Liver (tissue), 9 donors: ENCODE results near the gene ACTR2. TPM values are rescaled to one million over a fixed set of nuclear protein-coding genes. Genes with fewer than 3 reads are reported as not detected.

Experiments used
- DNase-seq: peaks from one replicate; pipeline ENCODE4 v3.0.0-alpha.2; 2017; ENCODE audit warnings: low spot score
- H3K27ac ChIP-seq, 2 donors: one replicate each; pipeline ENCODE4 v1.7.0; 2013; ENCODE audit warnings: inconsistent platforms in 2 of 2, low read length in 2 of 2, control low read depth in 1 of 2, low read depth in 1 of 2, mild to moderate bottlenecking in 1 of 2
- H3K27me3 ChIP-seq, 4 donors: one replicate each; pipeline versions ENCODE4 v1.6.1 to v1.7.0; 2013; ENCODE audit warnings: low read length in 3 of 4, inconsistent platforms in 1 of 4, mild to moderate bottlenecking in 1 of 4, moderate library complexity in 1 of 4; ENCODE audit not compliant: control insufficient read depth in 4 of 4, insufficient read depth in 4 of 4
- H3K36me3 ChIP-seq, 4 donors: one replicate each; pipeline versions ENCODE4 v1.6.1 to v1.7.0; 2013; ENCODE audit warnings: low read length in 3 of 4, mild to moderate bottlenecking in 3 of 4, low read depth in 1 of 4, moderate library complexity in 1 of 4; ENCODE audit not compliant: control insufficient read depth in 4 of 4, insufficient read depth in 3 of 4
- H3K4me1 ChIP-seq, 4 donors: one replicate each; pipeline versions ENCODE4 v1.6.1 to v1.7.0; 2013; ENCODE audit warnings: low read length in 3 of 4, mild to moderate bottlenecking in 3 of 4, moderate library complexity in 1 of 4; ENCODE audit not compliant: control insufficient read depth in 4 of 4, insufficient read depth in 4 of 4
- H3K4me3 ChIP-seq, 3 donors: one replicate each; pipeline versions ENCODE4 v1.6.1 to v1.7.0; 2013; ENCODE audit warnings: low read length in 3 of 3, control low read depth in 1 of 3, low read depth in 1 of 3, mild to moderate bottlenecking in 1 of 3
- H3K9ac ChIP-seq, 2 donors: one replicate each; pipeline ENCODE4 v1.7.0; 2013; ENCODE audit warnings: low read length in 2 of 2, mild to moderate bottlenecking in 2 of 2, moderate library complexity in 2 of 2, control low read depth in 1 of 2, low read depth in 1 of 2
- H3K9me3 ChIP-seq, 4 donors: one replicate each; pipeline versions ENCODE4 v1.6.1 to v1.7.0; 2013; ENCODE audit warnings: low read length in 3 of 4; ENCODE audit not compliant: control insufficient read depth in 4 of 4
- EGR1 ChIP-seq, 2 donors: IDR thresholded peaks; 2 replicates each; pipeline ENCODE4 v1.6.1; 2016 to 2018; ENCODE audit warnings: antibody characterized with exemption in 2 of 2, low read depth in 2 of 2
- FOXA2 ChIP-seq: IDR thresholded peaks from 2 replicates; pipeline ENCODE4 v1.6.1; 2016; ENCODE audit warnings: antibody characterized with exemption
- GABPA ChIP-seq, 2 donors: IDR thresholded peaks in 1 of 2; conservative IDR thresholded peaks in 1 of 2; 2 replicates each; pipeline ENCODE4 v1.6.1; 2016; ENCODE audit warnings: antibody characterized with exemption in 2 of 2, mild to moderate bottlenecking in 1 of 2, moderate library complexity in 1 of 2
- HNF4A ChIP-seq, 2 donors: conservative IDR thresholded peaks; 2 replicates each; pipeline ENCODE4 v1.6.1; 2016; ENCODE audit warnings: antibody characterized with exemption in 2 of 2, mild to moderate bottlenecking in 2 of 2
- HNF4G ChIP-seq: IDR thresholded peaks from 2 replicates; pipeline ENCODE4 v1.6.1; 2016; ENCODE audit warnings: antibody characterized with exemption
- JUND ChIP-seq, 2 donors: IDR thresholded peaks; 2 replicates each; pipeline ENCODE4 v1.6.1; 2016; ENCODE audit warnings: antibody characterized with exemption in 2 of 2
- NR2F2 ChIP-seq: IDR thresholded peaks from 2 replicates; pipeline ENCODE4 v1.6.1; 2016; ENCODE audit warnings: antibody characterized with exemption
- RAD21 ChIP-seq, 2 donors: IDR thresholded peaks; 2 replicates each; pipeline ENCODE4 v1.6.1; 2016; ENCODE audit warnings: antibody characterized with exemption in 2 of 2, mild to moderate bottlenecking in 2 of 2
- SP1 ChIP-seq: IDR thresholded peaks from 2 replicates; pipeline ENCODE4 v1.6.1; 2018; ENCODE audit warnings: antibody characterized with exemption, mild to moderate bottlenecking
- TAF1 ChIP-seq: conservative IDR thresholded peaks from 2 replicates; pipeline ENCODE4 v1.6.1; 2016; ENCODE audit warnings: antibody characterized with exemption, mild to moderate bottlenecking
- YY1 ChIP-seq: IDR thresholded peaks from 2 replicates; pipeline ENCODE4 v1.6.1; 2016; ENCODE audit warnings: antibody characterized with exemption, mild to moderate bottlenecking
- WGBS: extraction: QIAGEN DNeasy Blood & Tissue Kit; methylation state at CpG from one replicate; pipeline ENCODE4 v1.1.7; 2013; 5-methylcytosine and 5-hydroxymethylcytosine counted together
- polyA plus RNA-seq, 2 donors: library from polyadenylated mRNA; stranded (reverse) in 1 of 2; unstranded in 1 of 2; fragments of 200-250 nt in 1 of 2; fragments of >200 nt in 1 of 2; fragmentation: Nextera tagmentation in 1 of 2; extraction: Ambion mirVana in 1 of 2; gene quantifications; one replicate each; pipeline versions ENCODE4 v1.2.1 to v1.2.3, GENCODE V29; 2013 to 2015
- total RNA-seq, 2 donors: library from RNA; depleted of rRNA; stranded (reverse); fragments of >200 nt; gene quantifications; one replicate each; pipeline ENCODE4 v1.2.3, GENCODE V29; 2014
- TF ChIP-seq, protein P1 (sequence below): IDR thresholded peaks from 2 replicates; pipeline ENCODE4 v1.6.1; 2016; ENCODE audit warnings: antibody characterized with exemption, mild to moderate bottlenecking
- TF ChIP-seq, protein P2 (sequence below): IDR thresholded peaks from 2 replicates; pipeline ENCODE4 v1.6.1; 2016; ENCODE audit warnings: antibody characterized with exemption
- TF ChIP-seq, protein P3 (sequence below): IDR thresholded peaks from 2 replicates; pipeline ENCODE4 v1.6.1; 2016; ENCODE audit warnings: antibody characterized with exemption
- TF ChIP-seq, protein P4 (sequence below): IDR thresholded peaks from 2 replicates; pipeline ENCODE4 v1.6.1; 2016; ENCODE audit warnings: antibody characterized with exemption
- TF ChIP-seq, protein P5 (sequence below): fragments of 150-350 bp; IDR thresholded peaks from 2 replicates; pipeline ENCODE4 v1.5.1; 2017; ENCODE audit warnings: improper control_type of control experiment, low read depth, low read length; ENCODE audit not compliant: missing input control
- donor health status: healthy.
- donor health status: healthy.
- donor health status: healthy.
- donor health status: healthy.
- donor health status: healthy.

ACTR2 gene
- total and polyA plus RNA-seq, 4 donors: 21.6 to 72.0 (median 45.9) TPM

DNA sequence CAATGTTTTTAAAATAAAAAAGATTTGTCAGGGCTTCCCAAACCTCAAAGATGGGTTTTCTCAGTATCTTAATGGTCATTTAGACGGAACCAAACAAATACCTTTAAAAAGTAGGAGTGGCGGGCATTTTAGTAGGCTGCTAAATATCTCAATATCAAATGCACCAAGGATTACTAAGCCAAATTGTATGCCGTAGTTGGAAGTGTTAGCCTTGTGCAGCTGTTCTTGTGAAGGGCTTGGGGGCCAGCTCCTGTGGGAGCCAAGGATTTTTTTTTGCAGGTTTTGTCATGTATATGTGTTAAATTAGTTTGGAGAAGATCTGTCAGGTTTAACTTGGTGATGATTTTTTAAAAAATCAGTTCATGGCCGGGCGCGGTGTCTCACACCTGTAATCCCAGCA lies 52.1 kb downstream of the ACTR2 start:
- Histone ChIP-seq H3K27ac (no peak overlapping the region), H3K4me3 (no peak overlapping the region), H3K4me1 (no peaks in the 10 kb centered on the region), H3K36me3 (no peaks in the 10 kb centered on the region), H3K9me3 (no peaks in the 10 kb centered on the region), H3K27me3 (no peaks in the 10 kb centered on the region), H3K9ac (no peak overlapping the region)
- TF ChIP-seq JUND (IDR thresholded peaks at IDR 0.05): no peak
- TF ChIP-seq EGR1 (IDR thresholded peaks at IDR 0.05; ENCODE audit: low read depth in 2 of 2): no peak
- TF ChIP-seq TAF1: no peak
- no peak for TF ChIP-seq GABPA (IDR thresholded peaks at IDR 0.05 in 1 of 2, conservative IDR thresholded peaks at IDR 0.05 in 1 of 2)
- TF ChIP-seq NR2F2: no peak
- no peak for TF ChIP-seq YY1
- TF ChIP-seq, protein P1, sequence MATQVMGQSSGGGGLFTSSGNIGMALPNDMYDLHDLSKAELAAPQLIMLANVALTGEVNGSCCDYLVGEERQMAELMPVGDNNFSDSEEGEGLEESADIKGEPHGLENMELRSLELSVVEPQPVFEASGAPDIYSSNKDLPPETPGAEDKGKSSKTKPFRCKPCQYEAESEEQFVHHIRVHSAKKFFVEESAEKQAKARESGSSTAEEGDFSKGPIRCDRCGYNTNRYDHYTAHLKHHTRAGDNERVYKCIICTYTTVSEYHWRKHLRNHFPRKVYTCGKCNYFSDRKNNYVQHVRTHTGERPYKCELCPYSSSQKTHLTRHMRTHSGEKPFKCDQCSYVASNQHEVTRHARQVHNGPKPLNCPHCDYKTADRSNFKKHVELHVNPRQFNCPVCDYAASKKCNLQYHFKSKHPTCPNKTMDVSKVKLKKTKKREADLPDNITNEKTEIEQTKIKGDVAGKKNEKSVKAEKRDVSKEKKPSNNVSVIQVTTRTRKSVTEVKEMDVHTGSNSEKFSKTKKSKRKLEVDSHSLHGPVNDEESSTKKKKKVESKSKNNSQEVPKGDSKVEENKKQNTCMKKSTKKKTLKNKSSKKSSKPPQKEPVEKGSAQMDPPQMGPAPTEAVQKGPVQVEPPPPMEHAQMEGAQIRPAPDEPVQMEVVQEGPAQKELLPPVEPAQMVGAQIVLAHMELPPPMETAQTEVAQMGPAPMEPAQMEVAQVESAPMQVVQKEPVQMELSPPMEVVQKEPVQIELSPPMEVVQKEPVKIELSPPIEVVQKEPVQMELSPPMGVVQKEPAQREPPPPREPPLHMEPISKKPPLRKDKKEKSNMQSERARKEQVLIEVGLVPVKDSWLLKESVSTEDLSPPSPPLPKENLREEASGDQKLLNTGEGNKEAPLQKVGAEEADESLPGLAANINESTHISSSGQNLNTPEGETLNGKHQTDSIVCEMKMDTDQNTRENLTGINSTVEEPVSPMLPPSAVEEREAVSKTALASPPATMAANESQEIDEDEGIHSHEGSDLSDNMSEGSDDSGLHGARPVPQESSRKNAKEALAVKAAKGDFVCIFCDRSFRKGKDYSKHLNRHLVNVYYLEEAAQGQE: no peak
- TF ChIP-seq, protein P2, sequence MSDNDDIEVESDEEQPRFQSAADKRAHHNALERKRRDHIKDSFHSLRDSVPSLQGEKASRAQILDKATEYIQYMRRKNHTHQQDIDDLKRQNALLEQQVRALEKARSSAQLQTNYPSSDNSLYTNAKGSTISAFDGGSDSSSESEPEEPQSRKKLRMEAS: no peak
- no peak for TF ChIP-seq FOXA2
- TF ChIP-seq, protein P3, sequence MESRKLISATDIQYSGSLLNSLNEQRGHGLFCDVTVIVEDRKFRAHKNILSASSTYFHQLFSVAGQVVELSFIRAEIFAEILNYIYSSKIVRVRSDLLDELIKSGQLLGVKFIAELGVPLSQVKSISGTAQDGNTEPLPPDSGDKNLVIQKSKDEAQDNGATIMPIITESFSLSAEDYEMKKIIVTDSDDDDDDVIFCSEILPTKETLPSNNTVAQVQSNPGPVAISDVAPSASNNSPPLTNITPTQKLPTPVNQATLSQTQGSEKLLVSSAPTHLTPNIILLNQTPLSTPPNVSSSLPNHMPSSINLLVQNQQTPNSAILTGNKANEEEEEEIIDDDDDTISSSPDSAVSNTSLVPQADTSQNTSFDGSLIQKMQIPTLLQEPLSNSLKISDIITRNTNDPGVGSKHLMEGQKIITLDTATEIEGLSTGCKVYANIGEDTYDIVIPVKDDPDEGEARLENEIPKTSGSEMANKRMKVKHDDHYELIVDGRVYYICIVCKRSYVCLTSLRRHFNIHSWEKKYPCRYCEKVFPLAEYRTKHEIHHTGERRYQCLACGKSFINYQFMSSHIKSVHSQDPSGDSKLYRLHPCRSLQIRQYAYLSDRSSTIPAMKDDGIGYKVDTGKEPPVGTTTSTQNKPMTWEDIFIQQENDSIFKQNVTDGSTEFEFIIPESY: no peak
- TF ChIP-seq, protein P4, sequence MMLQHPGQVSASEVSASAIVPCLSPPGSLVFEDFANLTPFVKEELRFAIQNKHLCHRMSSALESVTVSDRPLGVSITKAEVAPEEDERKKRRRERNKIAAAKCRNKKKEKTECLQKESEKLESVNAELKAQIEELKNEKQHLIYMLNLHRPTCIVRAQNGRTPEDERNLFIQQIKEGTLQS: no peak
- TF ChIP-seq HNF4A (conservative IDR thresholded peaks at IDR 0.05): no peak
- TF ChIP-seq SP1: no peak
- no peak for TF ChIP-seq HNF4G
- TF ChIP-seq RAD21 (IDR thresholded peaks at IDR 0.05): no peak
- TF ChIP-seq, protein P5, sequence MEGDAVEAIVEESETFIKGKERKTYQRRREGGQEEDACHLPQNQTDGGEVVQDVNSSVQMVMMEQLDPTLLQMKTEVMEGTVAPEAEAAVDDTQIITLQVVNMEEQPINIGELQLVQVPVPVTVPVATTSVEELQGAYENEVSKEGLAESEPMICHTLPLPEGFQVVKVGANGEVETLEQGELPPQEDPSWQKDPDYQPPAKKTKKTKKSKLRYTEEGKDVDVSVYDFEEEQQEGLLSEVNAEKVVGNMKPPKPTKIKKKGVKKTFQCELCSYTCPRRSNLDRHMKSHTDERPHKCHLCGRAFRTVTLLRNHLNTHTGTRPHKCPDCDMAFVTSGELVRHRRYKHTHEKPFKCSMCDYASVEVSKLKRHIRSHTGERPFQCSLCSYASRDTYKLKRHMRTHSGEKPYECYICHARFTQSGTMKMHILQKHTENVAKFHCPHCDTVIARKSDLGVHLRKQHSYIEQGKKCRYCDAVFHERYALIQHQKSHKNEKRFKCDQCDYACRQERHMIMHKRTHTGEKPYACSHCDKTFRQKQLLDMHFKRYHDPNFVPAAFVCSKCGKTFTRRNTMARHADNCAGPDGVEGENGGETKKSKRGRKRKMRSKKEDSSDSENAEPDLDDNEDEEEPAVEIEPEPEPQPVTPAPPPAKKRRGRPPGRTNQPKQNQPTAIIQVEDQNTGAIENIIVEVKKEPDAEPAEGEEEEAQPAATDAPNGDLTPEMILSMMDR: no peak
- DNase-seq: no peak
- WGBS: 97% methylated on average over 6 of the region's 6 CpGs
